Glomerular endothelial cell (primary cell): ENCODE measurements around the gene FAM240A. TPM values are rescaled to one million over a fixed set of nuclear protein-coding genes. Genes with fewer than 3 reads are reported as not detected.

ENCODE experiments used
- DNase-seq: peaks from one replicate; pipeline ENCODE4 v3.0.0-alpha.2; 2011; ENCODE audit warnings: low read depth, low spot score; ENCODE audit errors: extremely low read depth
- total RNA-seq: library from RNA; depleted of rRNA; stranded (reverse); fragments of >200 nt; gene quantifications from 2 replicates; pipeline ENCODE4 v1.2.3, GENCODE V29; 2015

FAM240A gene
- total RNA-seq, 1 donor from 2014 or later = not detected

- no peak for DNase-seq
Measured at GRCh38 chr3:46671541-46672348, 59.4 kb downstream of the FAM240A start.

GRCh38 chr3:46672349-46672695 is 60.0 kb downstream of the FAM240A start:
- no peak for DNase-seq

- DNase-seq = no peak
Measured at GRCh38 chr3:46673151-46674030, 61.1 kb downstream of the FAM240A start.

GRCh38 chr3:46674031-46674845 is 61.9 kb downstream of the FAM240A start:
- DNase-seq = no peak

- no peak for DNase-seq
Measured at GRCh38 chr3:46675426-46675825, 63.1 kb downstream of the FAM240A start.

Other genes with a start within 250 kb of the FAM240A start
- gene CCR5, start 241.6 kb upstream of the FAM240A start, total RNA-seq = not detected in 2 replicates
- 11.5 and 15.8 TPM in 2 replicates for gene CCRL2, start 205.3 kb upstream of the FAM240A start, total RNA-seq
- gene LTF, start 147.6 kb upstream of the FAM240A start, total RNA-seq = not detected in 2 replicates
- not detected in 2 replicates for gene RTP3, start 114.5 kb upstream of the FAM240A start, total RNA-seq
- gene LRRC2, start 46.2 kb upstream of the FAM240A start, total RNA-seq = 0.41 TPM in 1 of 2 replicates, not detected in the other
- gene ALS2CL, start 81.2 kb downstream of the FAM240A start, total RNA-seq = 7.8 and 13.5 TPM in 2 replicates
- gene TMIE, start 88.9 kb downstream of the FAM240A start, total RNA-seq = not detected in 2 replicates
- not detected in 2 replicates for gene PRSS50, start 105.3 kb downstream of the FAM240A start, total RNA-seq